WI38 (cell line): ENCODE results near the gene RANBP17.
"Not testable (repeated sequence)": the region's sequence is repeated elsewhere in the genome, so short reads cannot be mapped to it uniquely, and the experiment has no call there.

Experiments used
- H3K4me3 ChIP-seq: 2 replicates; pipeline ENCODE4 v1.5.1; 2011; ENCODE audit warnings: low read depth, mild to moderate bottlenecking, control low read depth, low read length
- CTCF ChIP-seq: IDR thresholded peaks from 2 replicates; pipeline ENCODE4 v1.5.1; 2012; ENCODE audit warnings: low read depth, mild to moderate bottlenecking, control low read depth, low read length

The RANBP17 gene

DNA sequence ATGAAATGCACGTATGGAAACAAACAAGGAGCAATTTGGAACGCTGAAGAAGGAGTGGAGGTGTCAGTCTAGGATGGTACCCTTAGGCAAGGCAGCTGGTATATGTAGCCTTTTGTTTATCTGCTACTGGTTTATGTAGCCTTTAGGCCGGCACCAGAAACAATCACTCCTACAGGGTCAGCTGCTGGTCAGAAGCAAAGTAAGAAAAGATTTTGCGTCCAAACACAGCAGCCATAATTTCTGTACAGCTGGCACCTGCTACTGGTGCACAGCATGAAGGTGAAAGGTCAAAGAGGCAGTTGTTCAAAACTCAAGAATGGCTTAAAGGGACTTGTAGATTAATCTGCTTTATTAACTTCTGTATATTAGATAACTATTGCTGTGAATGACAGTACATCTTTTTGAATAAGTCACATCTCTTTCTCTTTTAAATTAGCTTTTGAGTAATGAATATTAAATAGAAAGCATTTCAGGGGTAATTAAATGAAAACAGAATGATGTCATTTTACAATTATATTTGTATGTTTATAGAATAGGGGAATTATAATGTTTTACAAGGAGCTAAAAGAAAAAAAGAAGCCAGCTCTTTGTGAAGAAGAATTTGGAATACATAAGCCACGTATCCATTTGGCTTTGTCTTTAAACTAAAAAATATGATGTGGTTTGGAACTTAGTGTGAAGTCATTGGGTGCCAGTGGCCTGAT, 414.2 kb downstream of the RANBP17 start:
- TF ChIP-seq CTCF, result no peak
- H3K4me3 ChIP-seq, result no peak overlapping the region

GRCh38 chr5:171283753-171284152, 421.9 kb downstream of the RANBP17 start:
- H3K4me3 ChIP-seq, result no peak overlapping the region
- no peak for TF ChIP-seq CTCF

GRCh38 chr5:171285465-171285864, 423.6 kb downstream of the RANBP17 start:
- no peak for TF ChIP-seq CTCF
- no peak overlapping the region for H3K4me3 ChIP-seq

GRCh38 chr5:171288066-171288465, 426.2 kb downstream of the RANBP17 start:
- no peak for TF ChIP-seq CTCF

DNA sequence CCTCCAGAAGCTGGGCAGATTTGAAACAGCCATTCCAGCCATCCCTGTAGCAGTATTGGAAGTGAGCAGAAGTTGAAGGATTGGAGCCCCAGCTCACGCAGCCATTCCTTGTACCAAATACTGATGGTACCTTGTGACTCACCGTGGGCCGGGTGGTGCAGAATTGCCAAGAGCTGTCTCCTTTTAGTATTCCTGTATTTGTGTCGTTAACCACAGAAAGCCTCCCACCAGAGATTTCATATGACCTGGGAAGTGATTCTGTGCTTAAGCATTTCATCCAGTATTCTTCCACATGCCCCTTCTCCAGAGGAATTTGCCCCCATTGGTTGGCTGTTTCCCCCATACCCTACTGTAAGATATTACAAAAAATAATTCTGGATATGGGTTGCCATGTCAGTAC, 429.6 kb downstream of the RANBP17 start:
- TF ChIP-seq CTCF, result no peak
- H3K4me3 ChIP-seq, result no peak overlapping the region

More at GRCh38 chr5:171288066-171288465, 426.2 kb downstream of the RANBP17 start:
- no peak overlapping the region for H3K4me3 ChIP-seq

DNA sequence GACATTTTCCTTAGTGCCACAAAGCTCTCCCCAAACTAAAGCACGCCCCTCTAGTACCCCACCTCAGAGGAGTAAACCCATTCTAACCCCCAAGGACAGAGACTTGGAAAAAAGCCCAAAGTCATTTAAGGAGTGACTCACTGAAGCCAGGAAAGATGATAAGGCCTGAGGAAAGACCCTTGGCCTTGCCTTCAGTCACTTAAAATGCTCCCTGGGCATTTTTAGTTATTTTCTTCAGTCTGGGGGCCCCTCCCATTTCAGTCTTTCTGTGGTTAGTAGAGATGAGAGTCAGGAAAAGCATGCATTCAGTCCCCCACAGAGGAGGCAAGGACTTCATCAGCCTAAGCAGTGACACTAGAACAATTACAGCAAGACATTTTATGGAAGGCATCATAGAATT, 433.5 kb downstream of the RANBP17 start:
- TF ChIP-seq CTCF, result no peak
- no peak overlapping the region for H3K4me3 ChIP-seq

DNA sequence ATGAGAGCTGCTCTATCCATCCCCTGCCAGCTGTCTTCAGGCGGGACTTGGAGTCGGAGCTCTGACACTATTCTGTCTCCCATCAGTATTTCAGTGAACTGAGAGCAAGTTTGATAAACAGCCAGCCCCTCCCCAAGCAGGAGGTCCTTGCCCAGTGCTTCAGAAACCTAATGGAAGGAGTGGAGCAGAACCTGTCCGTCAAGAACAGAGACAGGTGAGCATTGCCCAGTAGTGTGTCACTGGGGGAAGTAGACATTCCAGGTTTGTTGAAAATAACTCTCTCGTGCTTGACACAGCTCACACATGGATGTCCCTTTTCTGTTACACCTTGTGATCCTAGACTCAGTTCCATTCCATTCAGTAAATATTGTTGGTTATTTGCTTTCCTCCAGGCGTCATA, 434.0 kb downstream of the RANBP17 start:
- no peak for TF ChIP-seq CTCF
- no peak overlapping the region for H3K4me3 ChIP-seq

GRCh38 chr5:171297941-171298340, 436.1 kb downstream of the RANBP17 start:
- H3K4me3 ChIP-seq, result not testable (repeated sequence)
